GM12878 (cell line): ENCODE measurements around the gene FXYD6. TPM values are rescaled to one million over a fixed set of nuclear protein-coding genes. Genes with fewer than 3 reads are reported as not detected.

Experiments used
- ATAC-seq: fragments of 200-7000 bp; cut with Tn5 transposase; 3 replicates; pipeline ENCODE4 v1.9.1; 2020; ENCODE audit warnings: mild to moderate bottlenecking, moderate library complexity
- BruUV-seq: library from RNA; stranded (reverse); fragments of 400-500 nt; replicated peaks from 2 replicates; lab custom pipeline; 2021; lab: Mats Ljungman, UMichigan
- CTCF ChIA-PET: fragments of 300-600 bp; sonication (Branson Sonifier 250); formaldehyde crosslinking; extraction: SDS; loops from one replicate; lab custom pipeline; 2021; ENCODE audit warnings: inconsistent platforms; lab: Yijun Ruan, JAX
- POLR2A ChIA-PET: fragments of 350-600 bp; formaldehyde crosslinking; extraction: SDS; loops from one replicate; lab custom pipeline; 2021; ENCODE audit warnings: inconsistent platforms; lab: Charles Lee
- RAD21 ChIA-PET: fragments of 300-600 bp; sonication (Branson Sonifier 250); formaldehyde crosslinking; loops from one replicate; lab custom pipeline; 2023; ENCODE audit warnings: antibody characterized with exemption; ENCODE audit not compliant: unreplicated experiment; lab: Charles Lee
- SMC1A ChIA-PET: fragments of 300-600 bp; sonication (Branson Sonifier 250); formaldehyde crosslinking; loops from one replicate; lab custom pipeline; 2023; ENCODE audit not compliant: unreplicated experiment, uncharacterized antibody; lab: Charles Lee
- DNase-seq: peaks from one replicate; pipeline ENCODE4 v3.0.0-alpha.2; 2011; ENCODE audit warnings: low read depth, low spot score
- FAIRE-seq: peaks from 3 replicates; lab custom pipeline; 2011; peaks lifted over from hg19 to GRCh38; lab: Jason Lieb, UNC
- H2AFZ ChIP-seq: 2 replicates; pipeline ENCODE4 v1.6.0; 2011; ENCODE audit warnings: low read depth, low read length, control low read depth; ENCODE audit not compliant: control insufficient read depth
- H3K27ac ChIP-seq: 2 replicates; pipeline ENCODE4 v1.5.1; 2011; ENCODE audit warnings: control low read depth; ENCODE audit not compliant: control insufficient read depth, insufficient read depth
- H3K27me3 ChIP-seq, 2 experiments: replicated peaks in 1 of 2; 2 replicates each; pipeline versions ENCODE4 v1.6.0 to v1.6.1; 2011; ENCODE audit warnings: low read length in 1 of 2; ENCODE audit not compliant: control insufficient read depth in 2 of 2, insufficient read depth in 2 of 2
- H3K36me3 ChIP-seq, 2 experiments: 2 replicates each; pipeline ENCODE4 v1.5.1; 2011; ENCODE audit warnings: low read length in 1 of 2; ENCODE audit not compliant: control insufficient read depth in 2 of 2, insufficient read depth in 2 of 2
- H3K4me1 ChIP-seq: 2 replicates; pipeline ENCODE4 v1.6.1; 2011; ENCODE audit warnings: mild to moderate bottlenecking, low read length, moderate library complexity, mixed read lengths; ENCODE audit not compliant: control insufficient read depth, insufficient read depth
- H3K4me2 ChIP-seq: 2 replicates; pipeline ENCODE4 v1.6.0; 2011; ENCODE audit warnings: control low read depth; ENCODE audit not compliant: control insufficient read depth, insufficient read depth
- H3K4me3 ChIP-seq: fragments of 200-600 bp; sonication (generic); 2 replicates; pipeline ENCODE4 v1.5.1; 2016
- H3K79me2 ChIP-seq: 2 replicates; pipeline ENCODE4 v1.6.0; 2011; ENCODE audit warnings: low read length; ENCODE audit not compliant: control insufficient read depth, insufficient read depth
- H3K9ac ChIP-seq: 2 replicates; pipeline ENCODE4 v1.8.0; 2011; ENCODE audit warnings: low read length, control low read depth, mixed read lengths; ENCODE audit not compliant: control insufficient read depth, insufficient read depth
- H3K9me3 ChIP-seq: replicated peaks from 3 replicates; pipeline ENCODE4 v1.5.1; 2011; ENCODE audit warnings: mild to moderate bottlenecking, low read length; ENCODE audit not compliant: control insufficient read depth, insufficient read depth
- H4K20me1 ChIP-seq: 2 replicates; pipeline ENCODE4 v1.6.0; 2011; ENCODE audit not compliant: control insufficient read depth, insufficient read depth
- BRCA1 ChIP-seq: IDR thresholded peaks from 2 replicates; pipeline ENCODE4 v1.6.1; 2011; ENCODE audit warnings: low read depth, low read length, improper control_type of control experiment
- ETV6 ChIP-seq, 2 experiments: fragments of 450-650 bp in 1 of 2; IDR thresholded peaks in 1 of 2; conservative IDR thresholded peaks in 1 of 2; 2 replicates each; pipeline ENCODE4 v1.6.1; 2014; ENCODE audit warnings: antibody characterized with exemption in 1 of 2, borderline replicate concordance in 1 of 2, low read depth in 1 of 2, mild to moderate bottlenecking in 1 of 2, moderate library complexity in 1 of 2
- HDAC6 ChIP-seq: fragments of 200-600 bp; sonication (generic); IDR thresholded peaks from one replicate; pipeline ENCODE4 v1.8.0; 2017; ENCODE audit warnings: antibody characterized with exemption; ENCODE audit not compliant: unreplicated experiment
- MEF2B ChIP-seq: fragments of 450-650 bp; IDR thresholded peaks from 2 replicates; pipeline ENCODE4 v1.6.1; 2018; ENCODE audit warnings: mild to moderate bottlenecking, moderate library complexity; ENCODE audit not compliant: partially characterized antibody, poor library complexity, severe bottlenecking
- RAD21 ChIP-seq: IDR thresholded peaks from 2 replicates; pipeline ENCODE4 v1.6.1; 2011; ENCODE audit warnings: mild to moderate bottlenecking, low read depth, low read length, moderate library complexity; ENCODE audit not compliant: insufficient read depth
- RCOR1 ChIP-seq: conservative IDR thresholded peaks from 2 replicates; pipeline ENCODE4 v1.6.1; 2012; ENCODE audit warnings: low read depth, low read length, improper control_type of control experiment
- SMC3 ChIP-seq: IDR thresholded peaks from 2 replicates; pipeline ENCODE4 v1.6.1; 2011; ENCODE audit warnings: low read length, improper control_type of control experiment, borderline replicate concordance
- TBL1XR1 ChIP-seq: IDR thresholded peaks from 2 replicates; pipeline ENCODE4 v1.6.1; 2012; ENCODE audit warnings: low read depth, low read length, improper control_type of control experiment
- TCF7 ChIP-seq: IDR thresholded peaks from 2 replicates; pipeline ENCODE4 v1.6.1; 2014; ENCODE audit warnings: antibody characterized with exemption, borderline replicate concordance
- ZNF217 ChIP-seq: fragments of 450-650 bp; IDR thresholded peaks from 2 replicates; pipeline ENCODE4 v1.6.1; 2017; ENCODE audit warnings: antibody characterized with exemption, mild to moderate bottlenecking
- WGBS: methylation state at CpG from one replicate; pipeline ENCODE4 v1.1.6; 2016; ENCODE audit warnings: low lambda C conversion rate; ENCODE audit not compliant: insufficient replicate concordance, insufficient coverage; ENCODE audit errors: missing lambda C conversion rate; 5-methylcytosine and 5-hydroxymethylcytosine counted together
- in situ Hi-C: fragments of 300-500 bp; cut with MboI; formaldehyde crosslinking; loops from 9 replicates; pipeline ENCODE4 v1.14.3; 2018; ENCODE audit warnings: mixed read lengths
- intact Hi-C: fragments of 100-400 bp; cut with micrococcal nuclease; formaldehyde crosslinking; loops from one replicate; pipeline ENCODE4 v1.14.2; 2022; ENCODE audit not compliant: unreplicated experiment
- polyA plus RNA-seq, 11 experiments: library from polyadenylated mRNA; depleted of rRNA in 4 of 11; unstranded in 6 of 11; stranded (reverse) in 5 of 11; fragments of >200 nt; fragmentation: Nextera tagmentation in 4 of 11; fragmentation: Illumina TruSeq in 1 of 11; extraction: Ambion mirVana in 4 of 11; extraction: Trizol in 1 of 11; gene quantifications; 1 replicate in 1 of 11; 2 replicates in 10 of 11; pipeline versions ENCODE4 v1.2.1 to v1.2.3, GENCODE V29; 2011 to 2016; ENCODE audit warnings: inconsistent platforms in 2 of 11, missing spikeins in 2 of 11, low read depth in 1 of 11
- total RNA-seq, 4 experiments: library from RNA; depleted of rRNA in 3 of 4; stranded (reverse); fragments of >200 nt in 3 of 4; fragmentation: Illumina TruSeq in 1 of 4; extraction: Trizol in 1 of 4; gene quantifications; 2 replicates each; pipeline versions ENCODE4 v1.2.1 to v1.2.3, GENCODE V29; 2013 to 2021
- TF ChIP-seq, protein P1 (sequence below), 3 experiments: IDR thresholded peaks in 2 of 3; conservative IDR thresholded peaks in 1 of 3; 2 replicates each; pipeline ENCODE4 v1.5.1; 2011; ENCODE audit warnings: low read depth in 3 of 3, low read length in 3 of 3, mild to moderate bottlenecking in 3 of 3, control low read depth in 2 of 3, moderate library complexity in 2 of 3, inconsistent platforms in 1 of 3, mixed read lengths in 1 of 3; ENCODE audit not compliant: control insufficient read depth in 2 of 3, insufficient read depth in 1 of 3; ENCODE audit errors: extremely low read depth in 1 of 3
- TF ChIP-seq, protein P2 (sequence below): fragments of 450-650 bp; IDR thresholded peaks from 2 replicates; pipeline ENCODE4 v1.6.1; 2016; ENCODE audit warnings: mild to moderate bottlenecking
- TF ChIP-seq, protein P3 (sequence below): fragments of 450-650 bp; IDR thresholded peaks from 2 replicates; pipeline ENCODE4 v1.6.1; 2017; ENCODE audit warnings: mild to moderate bottlenecking, moderate library complexity

Gene FXYD6
- total and polyA plus RNA-seq, 10 of the 15 experiments (the other 5 are each of a cell fraction or from before 2014, with no cell fraction given) = 0.09 to 2.0 (median 0.23) TPM; not detected in 2

DNA sequence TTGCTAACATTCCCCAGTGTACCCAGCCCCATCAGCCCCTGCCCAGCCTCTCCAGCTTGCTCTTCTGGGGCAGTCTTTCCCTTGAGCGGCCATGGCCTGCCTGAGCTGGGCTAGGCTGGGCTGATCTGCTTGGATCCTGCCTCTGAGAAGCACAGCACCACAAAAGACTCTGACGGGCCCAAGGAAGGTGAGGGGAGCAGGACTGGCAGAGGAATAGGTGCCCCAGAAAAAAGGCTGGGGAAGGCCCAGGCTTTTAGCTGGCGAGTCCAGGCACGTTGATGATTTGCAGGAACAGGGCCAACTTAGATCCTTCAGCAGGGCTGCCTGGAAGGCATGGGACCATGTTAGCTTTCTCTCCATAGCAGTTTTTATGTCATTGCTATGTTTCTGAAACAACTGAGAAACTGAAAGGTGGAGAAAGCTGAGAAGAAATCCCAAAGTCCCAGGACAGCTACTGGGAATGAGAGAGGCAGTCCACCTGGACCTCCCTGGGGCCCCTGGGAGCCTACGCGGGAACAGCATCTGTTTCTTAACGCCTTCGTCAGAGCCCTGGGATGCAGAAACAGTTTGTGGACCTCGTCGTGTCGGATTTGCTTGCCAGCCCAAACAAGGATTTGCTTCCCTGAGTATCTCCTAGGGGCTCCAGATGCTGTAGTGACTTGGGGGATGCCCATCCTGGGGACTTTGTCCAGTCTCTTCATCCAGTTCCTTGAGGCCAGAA is 24.4 kb upstream of the FXYD6 start:
- no TSS peak for BruUV-seq
- H4K20me1 ChIP-seq = no peaks in the 10 kb centered on the region
- no peak overlapping the region for H3K27ac ChIP-seq
- no peak overlapping the region for H3K9ac ChIP-seq
- FAIRE-seq = no peak
- SMC1A ChIA-PET = interaction anchor here (0.8 to 6.4 kb wide), 9 partner anchors 9 to 153 kb away, joined by 3 to 29 read pairs (median 5); no protein-coding TSS in a partner anchor
- RAD21 ChIA-PET = interaction anchor here (1.4 kb wide), 1 partner anchor 77 kb away, joined by 5 read pairs; no protein-coding TSS in a partner anchor
- 71% methylated on average over 11 of the region's 11 CpGs for whole genome bisulfite sequencing
- POLR2A ChIA-PET = no interaction called here
- intact Hi-C loops = no loop called here
- H3K4me3 ChIP-seq = no peak overlapping the region
- no peak for DNase-seq
- H3K4me2 ChIP-seq = no peak overlapping the region
- H2AFZ ChIP-seq = no peak overlapping the region
- H3K27me3 ChIP-seq = no peaks in the 10 kb centered on the region
- H3K9me3 ChIP-seq = no peaks in the 10 kb centered on the region
- CTCF ChIA-PET = interaction anchor here (1.1 to 5.8 kb wide), 8 partner anchors 29 to 93 kb away, joined by 3 to 32 read pairs (median 7); no protein-coding TSS in a partner anchor
- H3K36me3 ChIP-seq = no peaks in the 10 kb centered on the region
- peak; percentile 42 for ATAC-seq
- in situ Hi-C loops = no loop called here
- H3K79me2 ChIP-seq = no peaks in the 10 kb centered on the region
- peaks cover 4% of the 10 kb centered on the region for H3K4me1 ChIP-seq
- TF ChIP-seq SMC3 (no peak), BRCA1 (no peak), MEF2B (no peak), ETV6 (conservative IDR thresholded peaks at IDR 0.05 in 1 of 2, IDR thresholded peaks at IDR 0.05 in 1 of 2; ENCODE audit: borderline replicate concordance in 1 of 2, low read depth in 1 of 2) (no peak), TCF7 (no peak), RCOR1 (no peak), RAD21 (no peak), TBL1XR1 (no peak), ZNF217 (no peak), HDAC6 (no peak)
- TF ChIP-seq, protein P1, sequence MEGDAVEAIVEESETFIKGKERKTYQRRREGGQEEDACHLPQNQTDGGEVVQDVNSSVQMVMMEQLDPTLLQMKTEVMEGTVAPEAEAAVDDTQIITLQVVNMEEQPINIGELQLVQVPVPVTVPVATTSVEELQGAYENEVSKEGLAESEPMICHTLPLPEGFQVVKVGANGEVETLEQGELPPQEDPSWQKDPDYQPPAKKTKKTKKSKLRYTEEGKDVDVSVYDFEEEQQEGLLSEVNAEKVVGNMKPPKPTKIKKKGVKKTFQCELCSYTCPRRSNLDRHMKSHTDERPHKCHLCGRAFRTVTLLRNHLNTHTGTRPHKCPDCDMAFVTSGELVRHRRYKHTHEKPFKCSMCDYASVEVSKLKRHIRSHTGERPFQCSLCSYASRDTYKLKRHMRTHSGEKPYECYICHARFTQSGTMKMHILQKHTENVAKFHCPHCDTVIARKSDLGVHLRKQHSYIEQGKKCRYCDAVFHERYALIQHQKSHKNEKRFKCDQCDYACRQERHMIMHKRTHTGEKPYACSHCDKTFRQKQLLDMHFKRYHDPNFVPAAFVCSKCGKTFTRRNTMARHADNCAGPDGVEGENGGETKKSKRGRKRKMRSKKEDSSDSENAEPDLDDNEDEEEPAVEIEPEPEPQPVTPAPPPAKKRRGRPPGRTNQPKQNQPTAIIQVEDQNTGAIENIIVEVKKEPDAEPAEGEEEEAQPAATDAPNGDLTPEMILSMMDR (IDR thresholded peaks at IDR 0.05 in 2 of 3, conservative IDR thresholded peaks at IDR 0.05 in 1 of 3; ENCODE audit: control insufficient read depth in 2 of 3, extremely low read depth in 1 of 3, insufficient read depth in 1 of 3, low read depth in 3 of 3, low read length in 3 of 3) = no peak
- TF ChIP-seq, protein P2, sequence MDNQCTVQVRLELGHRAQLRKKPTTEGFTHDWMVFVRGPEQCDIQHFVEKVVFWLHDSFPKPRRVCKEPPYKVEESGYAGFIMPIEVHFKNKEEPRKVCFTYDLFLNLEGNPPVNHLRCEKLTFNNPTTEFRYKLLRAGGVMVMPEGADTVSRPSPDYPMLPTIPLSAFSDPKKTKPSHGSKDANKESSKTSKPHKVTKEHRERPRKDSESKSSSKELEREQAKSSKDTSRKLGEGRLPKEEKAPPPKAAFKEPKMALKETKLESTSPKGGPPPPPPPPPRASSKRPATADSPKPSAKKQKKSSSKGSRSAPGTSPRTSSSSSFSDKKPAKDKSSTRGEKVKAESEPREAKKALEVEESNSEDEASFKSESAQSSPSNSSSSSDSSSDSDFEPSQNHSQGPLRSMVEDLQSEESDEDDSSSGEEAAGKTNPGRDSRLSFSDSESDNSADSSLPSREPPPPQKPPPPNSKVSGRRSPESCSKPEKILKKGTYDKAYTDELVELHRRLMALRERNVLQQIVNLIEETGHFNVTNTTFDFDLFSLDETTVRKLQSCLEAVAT = no peak
- TF ChIP-seq, protein P3, sequence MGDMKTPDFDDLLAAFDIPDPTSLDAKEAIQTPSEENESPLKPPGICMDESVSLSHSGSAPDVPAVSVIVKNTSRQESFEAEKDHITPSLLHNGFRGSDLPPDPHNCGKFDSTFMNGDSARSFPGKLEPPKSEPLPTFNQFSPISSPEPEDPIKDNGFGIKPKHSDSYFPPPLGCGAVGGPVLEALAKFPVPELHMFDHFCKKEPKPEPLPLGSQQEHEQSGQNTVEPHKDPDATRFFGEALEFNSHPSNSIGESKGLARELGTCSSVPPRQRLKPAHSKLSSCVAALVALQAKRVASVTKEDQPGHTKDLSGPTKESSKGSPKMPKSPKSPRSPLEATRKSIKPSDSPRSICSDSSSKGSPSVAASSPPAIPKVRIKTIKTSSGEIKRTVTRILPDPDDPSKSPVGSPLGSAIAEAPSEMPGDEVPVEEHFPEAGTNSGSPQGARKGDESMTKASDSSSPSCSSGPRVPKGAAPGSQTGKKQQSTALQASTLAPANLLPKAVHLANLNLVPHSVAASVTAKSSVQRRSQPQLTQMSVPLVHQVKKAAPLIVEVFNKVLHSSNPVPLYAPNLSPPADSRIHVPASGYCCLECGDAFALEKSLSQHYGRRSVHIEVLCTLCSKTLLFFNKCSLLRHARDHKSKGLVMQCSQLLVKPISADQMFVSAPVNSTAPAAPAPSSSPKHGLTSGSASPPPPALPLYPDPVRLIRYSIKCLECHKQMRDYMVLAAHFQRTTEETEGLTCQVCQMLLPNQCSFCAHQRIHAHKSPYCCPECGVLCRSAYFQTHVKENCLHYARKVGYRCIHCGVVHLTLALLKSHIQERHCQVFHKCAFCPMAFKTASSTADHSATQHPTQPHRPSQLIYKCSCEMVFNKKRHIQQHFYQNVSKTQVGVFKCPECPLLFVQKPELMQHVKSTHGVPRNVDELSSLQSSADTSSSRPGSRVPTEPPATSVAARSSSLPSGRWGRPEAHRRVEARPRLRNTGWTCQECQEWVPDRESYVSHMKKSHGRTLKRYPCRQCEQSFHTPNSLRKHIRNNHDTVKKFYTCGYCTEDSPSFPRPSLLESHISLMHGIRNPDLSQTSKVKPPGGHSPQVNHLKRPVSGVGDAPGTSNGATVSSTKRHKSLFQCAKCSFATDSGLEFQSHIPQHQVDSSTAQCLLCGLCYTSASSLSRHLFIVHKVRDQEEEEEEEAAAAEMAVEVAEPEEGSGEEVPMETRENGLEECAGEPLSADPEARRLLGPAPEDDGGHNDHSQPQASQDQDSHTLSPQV = no peak
